T-cell (primary cell): ENCODE results near the gene ABHD16B. TPM values are rescaled to one million over a fixed set of nuclear protein-coding genes. Genes with fewer than 3 reads are reported as not detected.
A peak's percentile ranks its signal among the peaks of the same experiment; 100 is the strongest.

Experiments
- ATAC-seq, 4 experiments: fragments of 200-7000 bp in 3 of 4; fragments of 150-1000 bp in 1 of 4; cut with Tn5 transposase; replicated peaks in 1 of 4; 1 replicate in 3 of 4; 2 replicates in 1 of 4; pipeline ENCODE4 v1.10.0; 2021; ENCODE audit warnings: moderate library complexity in 3 of 4, mild to moderate bottlenecking in 2 of 4, moderate number of reproducible peaks in 1 of 4
- CTCF ChIA-PET, 2 donors: fragments of 300-600 bp; sonication (Branson Sonifier 250); formaldehyde crosslinking; loops; one replicate each; lab custom pipeline; 2022; ENCODE audit warnings: antibody characterized with exemption in 2 of 2; lab: Charles Lee
- POLR2A ChIA-PET, 2 donors: fragments of 300-600 bp; sonication (Branson Sonifier 250); formaldehyde crosslinking; loops; one replicate each; lab custom pipeline; 2022; ENCODE audit warnings: antibody characterized with exemption in 2 of 2; lab: Charles Lee
- DNase-seq, 35 experiments: peaks; one replicate each; pipeline versions ENCODE4 v3.0.0 to v3.0.0-alpha.2; 2013 to 2023
- H3K27ac ChIP-seq: one replicate; pipeline ENCODE4 v1.5.1; 2013; ENCODE audit warnings: low read length
- H3K27me3 ChIP-seq, 2 experiments: replicated peaks in 1 of 2; 1 replicate in 1 of 2; 2 replicates in 1 of 2; pipeline versions ENCODE4 v1.6.1 to v1.7.0; 2013; ENCODE audit warnings: low read length in 1 of 2, mixed read lengths in 1 of 2; ENCODE audit not compliant: control insufficient read depth in 2 of 2, insufficient read depth in 2 of 2; ENCODE audit errors: extremely low read depth in 1 of 2
- H3K36me3 ChIP-seq, 2 donors: 1 replicate in 1 of 2; 2 replicates in 1 of 2; pipeline versions ENCODE4 v1.6.1 to v1.7.0; 2013; ENCODE audit warnings: low read length in 1 of 2; ENCODE audit not compliant: control insufficient read depth in 2 of 2, insufficient read depth in 1 of 2; ENCODE audit errors: extremely low read depth in 1 of 2
- H3K4me1 ChIP-seq, 2 experiments: 1 replicate in 1 of 2; 2 replicates in 1 of 2; pipeline versions ENCODE4 v1.6.1 to v1.7.0; 2013; ENCODE audit warnings: low read length in 2 of 2, mixed read lengths in 1 of 2; ENCODE audit not compliant: insufficient read depth in 2 of 2, control insufficient read depth in 1 of 2; ENCODE audit errors: extremely low read depth in 1 of 2
- H3K4me3 ChIP-seq, 2 donors: 1 replicate in 1 of 2; 2 replicates in 1 of 2; pipeline versions ENCODE4 v1.5.1 to v1.7.0; 2013; ENCODE audit warnings: mild to moderate bottlenecking in 2 of 2, low read length in 1 of 2, moderate library complexity in 1 of 2; ENCODE audit not compliant: control insufficient read depth in 1 of 2; ENCODE audit errors: extremely low read depth in 1 of 2
- H3K9me3 ChIP-seq: 2 replicates; pipeline ENCODE4 v1.7.0; 2013
- H3K27ac Mint-ChIP-seq, 2 donors: one replicate each; pipeline ENCODE4 v1.8.0; 2020 to 2021; ENCODE audit warnings: mild to moderate bottlenecking in 2 of 2, mixed read lengths in 2 of 2
- H3K27me3 Mint-ChIP-seq, 2 donors: one replicate each; pipeline ENCODE4 v1.8.0; 2021 to 2022; ENCODE audit warnings: mixed read lengths in 2 of 2
- H3K36me3 Mint-ChIP-seq: one replicate; pipeline ENCODE4 v1.8.0; 2021; ENCODE audit warnings: mixed read lengths
- H3K4me1 Mint-ChIP-seq, 3 donors: one replicate each; pipeline ENCODE4 v1.8.0; 2020 to 2022; ENCODE audit warnings: mixed read lengths in 3 of 3, mild to moderate bottlenecking in 1 of 3
- H3K4me3 Mint-ChIP-seq, 3 donors: one replicate each; pipeline ENCODE4 v1.8.0; 2020 to 2022; ENCODE audit warnings: mild to moderate bottlenecking in 3 of 3, mixed read lengths in 3 of 3, moderate library complexity in 3 of 3
- H3K9me3 Mint-ChIP-seq, 3 donors: one replicate each; pipeline ENCODE4 v1.8.0; 2020 to 2022; ENCODE audit warnings: mixed read lengths in 3 of 3
- WGBS: methylation state at CpG from one replicate; pipeline ENCODE4 v1.1.5; 2013; ENCODE audit warnings: missing lambda C conversion rate; ENCODE audit not compliant: insufficient coverage; 5-methylcytosine and 5-hydroxymethylcytosine counted together
- total RNA-seq, 35 experiments: library from RNA in 6 of 35; stranded (reverse) in 6 of 35; fragments of 120-200 nt in 1 of 35; gene quantifications; one replicate each; pipeline versions ENCODE4 v1.2.1 to v1.2.4 and lab custom pipeline; 2013 to 2026

ABHD16B gene
- total RNA-seq, result not detected
- total RNA-seq (2013), result not detected
- 0 to 0.12 (median 0) reads per million in 29 experiments for total RNA-seq (lab: John Stamatoyannopoulos, UW)

DNA sequence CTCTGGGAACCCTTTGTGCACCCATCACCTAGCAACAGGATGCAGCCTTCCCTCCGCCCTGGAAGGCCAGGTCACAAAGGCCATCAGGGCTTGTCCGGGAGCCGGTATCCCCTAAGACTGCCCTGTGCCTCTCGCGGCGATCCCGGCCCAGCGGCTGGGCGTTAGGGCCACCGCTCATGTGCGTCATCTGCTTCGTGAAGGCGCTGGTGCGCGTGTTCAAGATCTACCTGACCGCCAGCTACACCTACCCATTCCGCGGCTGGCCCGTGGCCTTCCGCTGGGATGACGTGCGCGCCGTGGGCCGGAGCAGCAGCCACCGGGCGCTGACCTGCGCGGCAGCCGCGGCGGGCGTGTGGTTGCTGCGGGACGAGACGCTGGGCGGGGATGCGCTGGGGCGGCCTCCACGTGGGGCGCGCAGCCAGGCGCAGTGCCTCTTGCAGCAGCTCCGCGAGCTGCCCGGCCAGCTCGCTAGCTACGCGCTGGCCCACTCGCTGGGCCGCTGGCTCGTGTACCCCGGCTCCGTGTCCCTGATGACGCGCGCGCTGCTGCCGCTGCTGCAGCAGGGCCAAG, at the start of gene ABHD16B:
Gene ABHD16B, plus strand, starts transcription at position 134 of the 570 bp plus-strand sequence. Its CDS starts 43 bp downstream, at position 177.
- H3K36me3 ChIP-seq, result peaks cover 7 to 8% of the 10 kb centered on the region in 2 donors
- ChIA-PET CTCF (no interaction called here), POLR2A (no interaction called here)
- Mint-ChIP-seq H3K9me3 (no peaks in the 10 kb centered on the region), H3K4me1 (peaks cover 44 to 50% (median 49%) of the 10 kb centered on the region in 3 donors), H3K36me3 (peaks cover 9% of the 10 kb centered on the region), H3K27ac (no peak within 1 kb of the TSS), H3K27me3 (no peaks in the 10 kb centered on the region), H3K4me3 (peak within 1 kb of the TSS in 1 of 3 donors; percentile 24)
- H3K27me3 ChIP-seq, result no peaks in the 10 kb centered on the region
- no peak within 1 kb of the TSS for H3K4me3 ChIP-seq
- no peak for DNase-seq
- H3K9me3 ChIP-seq, result no peaks in the 10 kb centered on the region
- WGBS, result 96% methylated on average over 59 of the region's 59 CpGs
- H3K27ac ChIP-seq, result no peak within 1 kb of the TSS
- H3K4me1 ChIP-seq, result peaks cover 10 to 55% of the 10 kb centered on the region in 2 experiments
- ATAC-seq, result no peak

DNA sequence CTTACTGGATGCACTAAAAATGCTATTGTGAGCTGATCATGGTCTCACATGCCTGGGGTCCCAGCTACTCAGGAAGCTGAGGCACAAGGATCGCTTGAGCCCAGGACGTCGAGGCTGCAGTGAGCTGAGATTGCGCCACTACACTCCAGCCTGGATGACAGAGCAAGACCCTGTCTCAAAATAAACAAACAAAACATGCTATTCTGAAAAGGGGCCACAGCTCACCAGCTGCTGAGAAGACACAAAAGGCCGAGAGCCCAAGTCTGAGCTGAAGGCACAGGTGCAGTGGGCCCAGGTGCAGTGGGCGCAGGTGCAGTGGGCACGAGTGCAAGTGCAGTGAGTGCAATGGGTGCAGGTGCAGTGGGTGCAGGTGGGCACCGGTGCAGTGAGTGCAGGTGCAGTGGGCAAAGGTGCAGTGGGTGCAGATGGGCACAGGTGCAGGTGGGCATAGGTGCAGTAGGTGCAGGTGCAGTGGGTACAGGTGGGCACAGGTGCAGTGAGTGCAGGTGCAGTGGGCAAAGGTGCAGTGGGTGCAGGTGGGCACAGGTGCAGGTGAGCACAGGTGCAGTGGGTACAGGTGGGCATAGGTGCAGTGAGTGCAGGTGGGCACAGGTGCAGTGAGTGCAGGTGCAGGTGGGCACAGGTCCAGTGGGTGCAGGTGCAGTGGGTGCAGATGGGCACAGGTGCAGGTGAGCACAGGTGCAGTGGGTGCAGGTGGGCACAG, 46.2 kb upstream of the ABHD16B start:
- H3K4me1 Mint-ChIP-seq, result peaks cover 0 to 2% (median 0%) of the 10 kb centered on the region in 3 donors
- Histone ChIP-seq H3K4me3 (no peak overlapping the region), H3K4me1 (no peaks in the 10 kb centered on the region), H3K27me3 (peaks cover 0 to 22% of the 10 kb centered on the region in 2 experiments), H3K36me3 (no peaks in the 10 kb centered on the region), H3K27ac (no peak overlapping the region), H3K9me3 (no peaks in the 10 kb centered on the region)
- peaks cover 0 to 2% of the 10 kb centered on the region in 2 donors for H3K27me3 Mint-ChIP-seq
- no peak overlapping the region for H3K4me3 Mint-ChIP-seq
- no peaks in the 10 kb centered on the region for H3K9me3 Mint-ChIP-seq
- ATAC-seq (no peak), DNase-seq (no peak)
- ChIA-PET CTCF (no interaction called here), POLR2A (no interaction called here)
- no peaks in the 10 kb centered on the region for H3K36me3 Mint-ChIP-seq
- H3K27ac Mint-ChIP-seq, result no peak overlapping the region
- 91% methylated on average over 7 of the region's 8 CpGs for WGBS

DNA sequence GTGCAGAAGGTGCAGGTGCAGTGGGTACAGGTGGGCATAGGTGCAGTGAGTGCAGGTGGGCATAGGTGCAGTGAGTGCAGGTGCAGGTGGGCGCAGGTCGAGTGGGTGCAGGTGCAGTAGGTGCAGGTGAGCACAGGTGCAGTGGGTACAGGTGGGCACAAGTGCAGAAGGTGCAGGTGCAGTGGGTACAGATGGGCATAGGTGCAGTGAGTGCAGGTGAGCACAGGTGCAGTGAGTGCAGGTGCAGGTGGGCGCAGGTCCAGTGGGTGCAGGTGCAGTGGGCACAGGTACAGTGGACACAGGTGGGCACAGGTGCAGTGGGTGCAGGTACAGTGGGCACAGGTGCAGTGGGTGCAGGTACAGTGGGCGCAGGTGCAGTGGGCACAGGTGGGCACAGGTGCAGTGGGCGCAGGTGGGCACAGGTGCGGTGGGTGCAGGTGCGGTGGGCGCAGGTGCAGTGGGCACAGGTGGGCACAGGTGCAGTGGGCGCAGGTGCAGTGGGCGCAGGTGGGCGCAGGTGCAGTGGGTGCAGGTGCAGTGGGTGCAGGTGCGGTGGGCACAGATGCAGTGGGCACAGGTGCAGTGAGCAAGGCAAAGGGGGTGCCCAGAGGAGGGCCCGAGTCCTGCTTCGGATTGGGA, 45.6 kb upstream of the ABHD16B start:
- no peaks in the 10 kb centered on the region for H3K36me3 Mint-ChIP-seq
- no peak overlapping the region for H3K27ac ChIP-seq
- DNase-seq, result no peak
- CTCF ChIA-PET, result no interaction called here
- H3K9me3 Mint-ChIP-seq, result no peaks in the 10 kb centered on the region
- 98% methylated on average over 13 of the region's 14 CpGs for WGBS
- H3K4me1 ChIP-seq, result no peaks in the 10 kb centered on the region
- H3K27me3 ChIP-seq, result peaks cover 0 to 22% of the 10 kb centered on the region in 2 experiments
- H3K27ac Mint-ChIP-seq, result no peak overlapping the region
- no peaks in the 10 kb centered on the region for H3K36me3 ChIP-seq
- H3K4me1 Mint-ChIP-seq, result peaks cover 0 to 2% (median 0%) of the 10 kb centered on the region in 3 donors
- no peak overlapping the region for H3K4me3 Mint-ChIP-seq
- no peaks in the 10 kb centered on the region for H3K9me3 ChIP-seq
- no peak for ATAC-seq
- POLR2A ChIA-PET, result no interaction called here
- peaks cover 0 to 2% of the 10 kb centered on the region in 2 donors for H3K27me3 Mint-ChIP-seq
- H3K4me3 ChIP-seq, result no peak overlapping the region

DNA sequence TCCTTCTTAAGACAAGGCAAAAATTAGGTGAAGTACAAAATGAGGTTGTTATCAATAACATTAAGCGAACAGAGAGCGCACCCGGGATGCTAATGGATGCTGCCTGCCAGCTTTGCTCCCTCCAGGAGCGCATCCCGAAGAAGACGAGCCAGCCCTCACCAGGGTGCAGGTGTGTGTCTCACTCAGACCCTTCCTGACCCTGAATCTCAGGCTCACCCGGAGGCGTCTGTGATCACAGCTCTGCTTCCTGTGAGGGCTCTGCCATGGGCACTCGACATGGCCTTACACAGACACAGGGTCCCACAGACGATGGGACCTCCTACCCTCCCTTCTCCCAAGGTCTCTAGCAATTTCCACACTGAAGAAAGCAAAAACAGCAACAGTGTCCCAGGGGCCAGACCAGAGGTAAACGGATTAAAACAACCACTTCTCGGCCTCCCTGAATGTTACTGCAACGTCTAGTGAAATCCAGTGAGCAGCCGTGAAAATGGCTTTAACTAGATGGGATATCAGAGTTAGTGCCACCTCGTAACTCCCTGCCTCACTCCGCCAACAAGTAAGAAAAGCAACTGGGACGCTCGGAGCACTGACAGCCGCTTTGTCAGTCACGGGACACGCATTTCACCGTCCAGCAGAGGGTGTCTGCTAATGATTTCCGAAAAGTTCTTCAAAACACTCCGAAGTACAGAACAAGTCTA, 41.9 kb upstream of the ABHD16B start:
- peaks cover 0 to 2% (median 0%) of the 10 kb centered on the region in 3 donors for H3K4me1 Mint-ChIP-seq
- peaks cover 6 to 11% of the 10 kb centered on the region in 2 donors for H3K27me3 Mint-ChIP-seq
- no peaks in the 10 kb centered on the region for H3K36me3 Mint-ChIP-seq
- Histone ChIP-seq H3K36me3 (no peaks in the 10 kb centered on the region), H3K4me1 (no peaks in the 10 kb centered on the region), H3K27me3 (peaks cover 0 to 43% of the 10 kb centered on the region in 2 experiments), H3K4me3 (no peak overlapping the region), H3K9me3 (no peaks in the 10 kb centered on the region), H3K27ac (no peak overlapping the region)
- ChIA-PET POLR2A (interaction anchor here in 1 of 2 donors (0.8 kb wide), 1 partner anchor 13 kb away, joined by 7 read pairs; no protein-coding TSS in a partner anchor), CTCF (no interaction called here)
- H3K4me3 Mint-ChIP-seq, result peak overlapping the region in 2 of 3 donors; percentile 1 to 50
- ATAC-seq, result no peak
- WGBS, result 77% methylated on average over 24 of the region's 24 CpGs
- no peak for DNase-seq
- H3K27ac Mint-ChIP-seq, result peak overlapping the region in 1 of 2 donors; percentile 36
- no peaks in the 10 kb centered on the region for H3K9me3 Mint-ChIP-seq

DNA sequence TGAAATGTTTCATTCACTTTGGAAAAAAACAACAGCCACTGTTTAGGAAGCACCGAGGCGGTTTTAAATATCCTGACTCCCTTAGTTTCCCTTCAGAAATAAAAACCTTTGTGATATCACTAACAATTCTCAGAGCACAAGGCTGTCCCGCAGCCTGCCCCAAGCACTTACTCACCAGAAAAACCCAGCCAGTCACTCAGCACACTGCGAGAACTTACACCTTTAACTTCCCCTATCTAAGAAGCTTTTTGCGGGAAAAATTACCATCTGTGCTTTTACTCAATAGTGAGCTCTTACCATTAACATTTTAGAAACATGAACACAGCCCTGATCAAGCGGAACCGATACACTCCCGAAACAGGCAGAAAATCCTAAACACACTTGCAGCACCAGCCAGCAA, 39.5 kb upstream of the ABHD16B start:
- H3K36me3 ChIP-seq, result no peaks in the 10 kb centered on the region
- H3K4me1 ChIP-seq, result no peaks in the 10 kb centered on the region
- no peak overlapping the region for H3K27ac Mint-ChIP-seq
- no peak overlapping the region for H3K27ac ChIP-seq
- H3K4me1 Mint-ChIP-seq, result peaks cover 0 to 2% (median 0%) of the 10 kb centered on the region in 3 donors
- POLR2A ChIA-PET, result no interaction called here
- H3K4me3 Mint-ChIP-seq, result no peak overlapping the region
- peaks cover 16 to 26% of the 10 kb centered on the region in 2 donors for H3K27me3 Mint-ChIP-seq
- DNase-seq, result no peak
- no peak for ATAC-seq
- H3K9me3 Mint-ChIP-seq, result no peaks in the 10 kb centered on the region
- H3K36me3 Mint-ChIP-seq, result no peaks in the 10 kb centered on the region
- CTCF ChIA-PET, result no interaction called here
- WGBS, result 67% methylated on average over 8 of the region's 8 CpGs
- no peaks in the 10 kb centered on the region for H3K9me3 ChIP-seq
- H3K4me3 ChIP-seq, result no peak overlapping the region
- peaks cover 0 to 63% of the 10 kb centered on the region in 2 experiments for H3K27me3 ChIP-seq

DNA sequence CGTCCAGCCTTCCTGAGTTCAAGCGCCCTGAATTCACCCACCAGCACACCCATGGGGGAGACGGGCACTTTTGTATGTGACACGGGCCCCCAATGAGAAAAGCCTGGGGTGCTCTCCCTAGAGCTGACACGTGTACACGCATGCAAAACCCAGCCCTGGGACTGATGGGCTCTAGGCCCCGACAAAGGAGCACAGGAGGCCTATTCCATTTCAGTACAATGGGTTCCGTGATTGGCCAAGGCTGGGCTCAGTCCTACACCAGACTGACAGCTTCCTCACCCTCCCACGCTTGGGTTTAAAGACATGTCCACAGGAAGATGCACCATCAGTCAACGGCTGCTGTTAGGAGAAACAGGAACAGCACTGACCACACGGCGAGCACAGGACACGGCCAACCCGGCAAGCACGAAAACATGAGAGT, 39.0 kb upstream of the ABHD16B start:
- H3K9me3 ChIP-seq, result no peaks in the 10 kb centered on the region
- peaks cover 0 to 64% of the 10 kb centered on the region in 2 experiments for H3K27me3 ChIP-seq
- Mint-ChIP-seq H3K27ac (no peak overlapping the region), H3K4me3 (no peak overlapping the region), H3K36me3 (no peaks in the 10 kb centered on the region), H3K4me1 (peaks cover 0 to 2% (median 0%) of the 10 kb centered on the region in 3 donors), H3K9me3 (no peaks in the 10 kb centered on the region), H3K27me3 (peaks cover 19 to 29% of the 10 kb centered on the region in 2 donors)
- ChIA-PET POLR2A (no interaction called here), CTCF (no interaction called here)
- H3K4me3 ChIP-seq, result no peak overlapping the region
- H3K27ac ChIP-seq, result no peak overlapping the region
- no peaks in the 10 kb centered on the region for H3K4me1 ChIP-seq
- 87% methylated on average over 15 of the region's 15 CpGs for WGBS
- DNase-seq (no peak), ATAC-seq (no peak)
- no peaks in the 10 kb centered on the region for H3K36me3 ChIP-seq
